Left ventricle myocardium superior (tissue), 1 donor: ENCODE results near the gene GTF3C2. TPM values are rescaled to one million over a fixed set of nuclear protein-coding genes. Genes with fewer than 3 reads are reported as not detected.
"Not testable (repeated sequence)": the region's sequence is repeated elsewhere in the genome, so short reads cannot be mapped to it uniquely, and the experiment has no call there.

Source experiments
- ATAC-seq: fragments of 200-7000 bp; cut with Tn5 transposase; one replicate; pipeline ENCODE4 v1.9.1; 2020; ENCODE audit warnings: mild to moderate bottlenecking, moderate library complexity
- DNase-seq: peaks from one replicate; pipeline ENCODE4 v3.0.0-alpha.2; 2020
- intact Hi-C: fragments of 100-400 bp; cut with micrococcal nuclease; formaldehyde crosslinking; loops from one replicate; pipeline ENCODE4 v1.11.0; 2022
- total RNA-seq: library from RNA; stranded (reverse); fragmentation: NEBNext Ultra II Directional; extraction: Animal tissue kit (Norgen Biotek cat#: 25700); gene quantifications from one replicate; pipeline ENCODE4 v1.2.1, GENCODE V29; 2021
- donor health status: DM: no; HTN: yes; CAD: no; lungs with severe emphysema.

The GTF3C2 gene
- total RNA-seq, 1 donor from 2014 or later: 19.8 TPM

DNA sequence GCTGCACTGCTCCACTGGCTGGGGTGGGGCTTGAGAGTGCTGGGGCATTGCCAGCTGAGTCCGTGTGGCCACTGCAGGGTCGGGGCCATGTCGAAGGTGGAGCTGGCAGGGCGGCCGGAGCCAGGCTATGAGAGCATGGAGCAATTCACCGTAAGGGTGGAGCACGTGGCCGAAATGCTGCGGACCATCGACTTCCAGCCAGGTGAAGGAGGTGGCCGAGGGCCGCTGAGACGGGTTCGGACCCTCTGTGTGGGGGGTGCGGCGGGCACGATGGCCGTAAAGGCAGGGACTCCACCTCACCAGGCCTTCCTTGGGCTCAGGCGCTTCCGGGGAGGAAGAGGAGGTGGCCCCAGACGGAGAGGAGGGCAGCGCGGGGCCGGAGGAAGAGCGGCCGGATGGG is 50.4 kb downstream of the GTF3C2 start:
- DNase-seq: no peak
- intact Hi-C loops: no loop called here
- ATAC-seq: no peak

DNA sequence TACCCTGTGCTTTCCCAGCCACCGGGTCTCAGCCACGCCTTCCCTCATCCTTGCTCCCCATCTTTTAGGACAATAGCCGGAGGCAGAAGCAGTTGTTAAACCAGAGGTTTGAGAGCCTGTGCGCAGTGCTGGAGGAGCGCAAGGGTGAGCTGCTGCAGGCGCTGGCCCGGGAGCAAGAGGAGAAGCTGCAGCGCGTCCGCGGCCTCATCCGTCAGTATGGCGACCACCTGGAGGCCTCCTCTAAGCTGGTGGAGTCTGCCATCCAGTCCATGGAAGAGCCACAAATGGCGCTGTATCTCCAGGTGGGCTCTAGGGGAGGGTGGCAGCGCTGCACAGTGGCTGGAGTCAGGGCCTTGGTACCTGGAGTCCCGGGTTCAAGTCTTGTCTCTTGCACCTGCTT is 51.0 kb downstream of the GTF3C2 start:
- intact Hi-C loops: no loop called here

DNA sequence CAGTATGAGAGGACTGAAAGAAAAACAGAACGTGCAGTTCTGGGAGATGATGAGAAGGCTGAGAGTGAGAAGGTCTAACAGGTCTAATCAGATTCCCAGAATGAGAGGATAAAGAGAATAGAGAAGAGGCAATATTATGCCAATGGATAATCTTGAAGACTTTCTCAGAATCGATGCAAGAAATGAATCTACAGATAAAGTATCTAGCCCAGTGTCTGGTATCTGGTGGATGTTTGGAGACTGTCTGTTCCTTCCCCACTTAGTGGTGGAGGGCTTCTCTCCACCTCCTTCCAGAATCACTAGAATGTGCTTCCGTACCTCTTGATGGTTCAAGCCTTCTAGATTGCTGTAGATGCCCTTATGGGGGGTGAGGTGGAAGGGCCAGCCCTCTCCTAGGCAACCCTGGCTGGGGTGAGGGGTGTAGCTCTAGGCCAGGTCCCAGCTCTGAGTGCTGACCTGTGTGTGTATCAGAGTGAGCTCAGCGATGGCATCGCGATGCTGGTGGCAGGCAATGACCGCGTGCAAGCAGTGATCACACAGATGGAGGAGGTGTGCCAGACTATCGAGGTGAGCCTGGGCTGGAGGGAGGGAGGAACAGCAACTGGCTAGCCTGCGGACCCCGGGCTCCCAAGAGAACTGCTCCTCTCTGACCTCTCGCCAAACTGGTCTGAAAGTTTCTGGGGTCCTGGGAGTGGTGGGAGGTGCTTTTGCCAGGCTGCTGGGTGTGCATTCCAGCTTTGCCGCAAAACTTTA is 51.9 kb downstream of the GTF3C2 start:
- intact Hi-C loops: no loop called here
- ATAC-seq (no peak), DNase-seq (no peak)

More for the DNA sequence above, 51.0 kb downstream of the GTF3C2 start:
- ATAC-seq: no peak
- no peak for DNase-seq

DNA sequence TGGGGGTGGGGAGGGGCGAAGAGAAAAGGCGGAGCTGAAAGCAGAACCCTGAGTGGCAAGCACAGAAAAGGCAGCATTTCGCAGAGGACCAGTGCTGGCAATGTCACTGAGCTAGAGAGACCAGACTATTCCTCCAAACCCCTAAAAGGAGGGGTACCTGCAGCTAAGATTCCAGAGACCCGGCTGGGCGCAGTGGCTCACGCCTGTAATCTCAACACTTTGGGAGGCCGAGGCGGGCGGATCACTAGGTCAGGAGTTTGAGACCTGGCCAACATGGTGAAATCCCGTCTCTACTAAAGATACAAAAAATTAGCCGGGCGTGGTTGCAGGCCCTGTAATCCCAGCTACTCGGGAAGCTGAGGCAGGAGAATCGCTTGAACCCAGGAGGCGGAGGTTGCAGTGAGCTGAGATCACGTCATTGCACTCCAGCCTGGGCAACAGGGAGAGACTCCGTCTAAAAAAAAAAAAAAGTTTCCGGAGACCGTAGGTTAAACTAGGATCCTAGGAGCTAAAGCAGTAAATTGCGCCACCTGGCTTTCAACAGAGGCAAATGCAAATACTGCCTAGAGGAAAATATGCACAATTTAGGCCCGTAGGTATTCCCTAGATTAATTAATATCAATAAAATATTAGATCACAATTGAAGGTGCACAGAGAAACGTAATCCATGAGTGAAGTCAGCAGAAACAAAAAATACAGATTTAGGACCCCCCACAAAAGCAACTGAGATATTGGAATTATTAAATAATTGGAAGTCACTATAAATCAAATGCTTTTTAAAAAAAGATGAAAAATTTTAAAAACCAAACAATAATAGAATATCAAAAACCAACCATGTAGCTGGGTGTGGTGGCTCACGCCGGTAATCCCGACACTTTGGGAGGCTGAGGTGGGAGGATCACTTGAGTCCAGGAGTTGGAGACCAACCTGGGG is 53.2 kb downstream of the GTF3C2 start:
- intact Hi-C loops: no loop called here
- no peak for DNase-seq
- peak; percentile 67 for ATAC-seq

DNA sequence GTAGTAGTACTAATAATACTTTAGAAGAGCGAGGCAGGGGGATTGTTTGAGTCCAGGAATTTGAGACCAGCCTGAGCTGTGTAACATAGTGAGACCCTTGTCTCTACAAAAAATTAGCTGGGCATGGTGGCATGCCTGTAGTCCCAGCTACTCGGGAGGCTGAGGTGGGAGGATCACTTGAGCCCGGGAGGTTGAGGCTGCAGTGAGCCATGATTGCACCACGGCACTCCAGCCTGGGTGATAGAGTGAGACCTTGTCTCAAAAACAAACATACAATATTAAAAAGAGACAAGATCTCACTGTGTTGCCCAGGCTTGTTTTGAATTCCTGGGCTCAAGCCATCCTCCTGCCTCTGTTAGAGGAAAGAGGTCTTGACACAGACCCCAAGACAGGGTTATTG is 56.0 kb downstream of the GTF3C2 start:
- ATAC-seq, intact Hi-C loops, DNase-seq: not testable (repeated sequence)

DNA sequence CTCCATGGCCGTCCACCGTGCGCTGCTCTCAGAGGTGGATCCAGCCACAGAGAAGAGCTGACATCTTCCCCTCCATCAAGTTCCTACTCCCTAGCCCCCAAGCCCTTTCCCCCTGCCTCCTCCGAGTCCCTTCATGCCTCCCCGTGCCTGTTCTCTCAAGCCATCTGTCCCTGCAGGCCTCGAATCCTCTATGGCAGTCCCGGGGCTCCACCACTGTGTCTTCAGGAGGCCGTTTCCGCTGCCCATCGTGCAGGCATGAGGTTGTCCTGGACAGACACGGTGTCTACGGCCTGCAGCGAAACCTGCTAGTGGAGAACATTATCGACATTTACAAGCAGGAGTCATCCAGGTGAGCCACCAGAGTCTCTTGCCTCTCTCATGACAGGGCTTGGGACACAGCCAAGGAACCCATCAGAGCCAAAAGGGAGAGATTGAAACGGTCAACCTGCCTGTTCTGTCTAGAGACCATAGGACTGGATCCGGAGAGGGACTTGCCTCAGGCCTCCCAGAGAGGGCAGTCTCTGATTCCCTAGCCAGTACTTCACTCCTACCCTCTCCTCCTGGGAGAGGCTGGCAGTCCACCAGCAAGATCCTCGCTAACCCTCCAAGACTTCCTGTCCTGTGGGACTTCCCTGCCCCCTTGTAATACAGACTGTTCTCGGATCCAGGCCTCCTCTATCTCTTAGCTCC is 58.0 kb downstream of the GTF3C2 start:
- intact Hi-C loops: no loop called here
- DNase-seq (no peak), ATAC-seq (peak; percentile 6)

DNA sequence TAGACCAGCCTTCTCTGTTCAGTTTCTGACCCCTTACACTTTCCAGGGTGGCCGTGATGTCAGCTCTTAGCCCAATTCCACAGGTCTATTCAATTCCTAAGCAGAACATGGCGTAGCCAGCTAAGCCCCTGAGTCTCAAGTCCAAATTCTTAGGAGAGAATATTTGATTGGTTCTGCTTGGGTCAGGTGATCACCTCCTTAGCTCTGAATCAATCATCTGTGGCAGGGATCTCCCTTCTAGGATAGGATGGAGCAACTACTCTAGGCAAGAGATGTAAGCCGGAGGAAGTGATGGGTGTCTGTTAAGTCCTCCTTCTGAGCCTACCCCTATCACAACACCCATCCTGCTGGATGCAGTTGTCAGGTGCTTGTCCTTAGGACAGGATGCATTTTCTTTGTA is 59.4 kb downstream of the GTF3C2 start:
- intact Hi-C loops: no loop called here
- ATAC-seq (no peak), DNase-seq (no peak)

DNA sequence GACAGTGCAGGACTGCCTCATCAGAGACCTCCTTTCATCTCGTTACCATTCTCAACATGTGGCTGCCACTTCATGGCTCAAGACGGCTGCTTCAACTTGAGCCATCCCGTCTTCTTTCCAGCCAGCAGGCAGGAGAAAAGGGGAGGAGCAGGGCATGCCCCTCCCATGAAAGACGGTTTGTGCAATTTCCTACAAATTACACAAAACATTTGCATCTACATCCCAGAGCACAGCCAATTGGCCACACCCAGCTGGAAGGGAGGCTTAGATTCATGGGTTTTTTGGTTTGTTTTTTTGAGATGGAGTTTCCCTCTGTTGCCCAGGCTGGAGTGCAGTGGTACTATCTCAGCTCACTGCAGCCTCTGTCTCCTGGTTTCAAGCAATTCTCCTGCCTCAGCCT is 60.1 kb downstream of the GTF3C2 start:
- no peak for DNase-seq
- no peak for ATAC-seq
- intact Hi-C loops: no loop called here

DNA sequence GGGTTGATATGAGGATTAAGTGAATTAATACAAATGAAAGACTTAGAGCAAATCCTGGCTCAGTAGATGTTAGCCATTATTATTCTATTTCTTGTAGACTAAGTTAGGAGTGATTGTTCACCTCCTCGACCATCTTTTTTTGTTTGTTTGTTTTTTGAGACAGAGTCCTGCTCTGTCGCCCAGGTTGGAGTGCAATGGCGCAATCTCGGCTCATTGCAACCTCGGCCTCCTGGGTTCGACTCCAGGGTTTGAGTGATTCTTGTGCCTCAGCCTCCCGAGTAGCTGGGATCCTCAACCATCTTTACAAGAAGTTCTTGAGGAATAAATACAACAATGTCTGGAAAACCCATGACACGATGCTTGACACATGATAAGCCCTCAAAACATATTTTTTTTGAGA is 61.6 kb downstream of the GTF3C2 start:
- no peak for ATAC-seq
- intact Hi-C loops: no loop called here

DNA sequence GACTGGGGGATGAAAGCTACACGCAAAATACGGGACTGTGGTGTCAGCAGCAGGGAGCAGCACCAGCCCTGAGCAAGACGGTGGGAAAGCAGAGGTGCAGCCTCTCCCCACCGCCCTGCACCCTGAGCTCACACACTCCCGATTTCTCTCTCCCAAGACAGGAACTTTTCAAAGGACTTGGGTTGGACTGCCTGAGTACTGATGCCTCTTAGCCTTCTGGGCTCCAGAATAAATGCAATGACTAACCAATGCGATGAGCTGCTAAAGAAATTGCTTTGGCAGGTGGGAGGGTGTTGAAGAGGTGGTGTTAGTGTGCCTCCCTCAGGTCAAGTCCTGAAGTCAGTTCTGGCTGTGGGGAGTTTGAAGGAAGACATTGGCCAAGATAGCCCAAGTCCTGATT is 64.7 kb downstream of the GTF3C2 start:
- intact Hi-C loops: no loop called here
- DNase-seq (no peak), ATAC-seq (peak; percentile 27)

More for the DNA sequence above, 61.6 kb downstream of the GTF3C2 start:
- no peak for DNase-seq

DNA sequence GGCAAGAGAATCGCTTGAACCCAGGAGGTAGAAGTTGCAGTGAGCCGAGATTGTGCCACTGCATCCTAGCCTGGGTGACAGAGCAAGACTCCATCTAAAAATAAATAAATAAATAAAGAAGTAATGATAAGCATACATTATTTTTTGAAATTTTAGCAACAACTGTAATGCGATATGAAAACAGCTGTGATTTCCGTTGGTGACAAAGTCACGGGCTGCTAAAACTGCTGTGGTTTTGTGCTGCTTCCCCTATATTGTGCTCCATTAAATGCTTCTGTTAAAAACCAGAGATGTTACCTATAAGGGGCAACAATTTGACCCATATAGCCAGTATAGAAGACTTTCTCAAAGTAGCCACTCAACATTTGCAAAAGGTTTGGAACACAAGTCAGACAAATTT is 66.0 kb downstream of the GTF3C2 start:
- ATAC-seq: no peak
- DNase-seq: no peak
- intact Hi-C loops: no loop called here

DNA sequence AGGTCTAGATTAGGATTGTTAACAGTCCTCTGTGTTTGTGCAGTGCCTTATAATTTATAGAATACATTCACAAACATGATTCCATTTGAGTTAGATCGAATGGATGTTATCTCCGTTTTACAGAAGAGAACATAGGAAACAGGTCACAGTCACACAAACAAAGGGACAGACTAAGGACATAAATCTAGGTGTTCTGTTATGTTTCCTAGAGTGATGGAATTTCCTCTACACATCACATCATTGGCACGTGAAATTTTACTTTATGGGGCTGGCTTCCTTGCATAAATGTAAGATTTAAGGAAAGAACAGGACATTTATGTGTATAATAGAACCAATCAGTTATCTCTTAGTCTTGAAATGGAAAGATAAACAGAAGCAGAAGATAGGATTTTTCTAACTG is 68.0 kb downstream of the GTF3C2 start:
- DNase-seq (no peak), ATAC-seq (no peak)
- intact Hi-C loops: loop anchor here (10.0 kb wide), 1 partner anchor 194 kb away; no protein-coding TSS in a partner anchor

DNA sequence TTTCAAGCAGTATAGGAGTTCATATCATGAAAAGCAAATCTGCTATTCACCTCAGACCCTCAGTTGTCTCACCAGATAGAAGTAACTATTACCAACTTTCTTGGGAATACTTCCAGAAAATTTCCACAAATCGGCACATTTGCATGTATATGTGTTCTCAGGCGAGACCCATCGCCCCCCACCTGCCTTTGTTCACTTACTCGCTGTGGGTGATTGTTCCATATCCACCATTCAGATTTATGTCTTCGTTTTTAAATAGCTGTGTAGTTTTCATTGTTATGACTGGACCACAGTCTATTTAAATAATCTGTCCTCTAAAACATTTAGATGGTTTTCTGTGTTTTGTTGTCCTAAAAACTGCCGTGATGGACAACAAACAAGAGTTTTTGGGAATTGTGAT is 71.1 kb downstream of the GTF3C2 start:
- ATAC-seq (no peak), DNase-seq (no peak)
- intact Hi-C loops: loop anchor here (10.0 kb wide), 1 partner anchor 191 kb away; no protein-coding TSS in a partner anchor

DNA sequence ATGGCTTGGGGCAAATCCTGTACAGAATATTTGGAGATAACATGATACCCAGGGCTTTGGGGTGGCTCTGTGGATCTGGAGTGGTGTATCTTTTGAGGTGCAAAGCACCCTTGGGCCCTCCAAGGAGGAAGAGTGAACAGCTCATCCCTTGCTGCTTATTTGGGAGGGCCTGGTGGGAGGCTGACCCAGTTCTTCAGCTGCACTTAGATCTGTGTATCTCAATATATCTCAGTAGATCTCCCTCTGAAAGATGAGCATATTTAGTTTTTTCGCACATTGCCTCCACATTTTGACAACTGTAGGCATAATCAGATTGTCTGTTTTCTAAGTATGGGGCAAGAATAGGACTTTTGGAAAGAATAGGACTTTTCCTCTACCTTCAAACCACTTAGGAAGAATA is 71.6 kb downstream of the GTF3C2 start:
- DNase-seq (no peak), ATAC-seq (no peak)
- intact Hi-C loops: loop anchor here (10.0 kb wide), 1 partner anchor 190 kb away; no protein-coding TSS in a partner anchor

DNA sequence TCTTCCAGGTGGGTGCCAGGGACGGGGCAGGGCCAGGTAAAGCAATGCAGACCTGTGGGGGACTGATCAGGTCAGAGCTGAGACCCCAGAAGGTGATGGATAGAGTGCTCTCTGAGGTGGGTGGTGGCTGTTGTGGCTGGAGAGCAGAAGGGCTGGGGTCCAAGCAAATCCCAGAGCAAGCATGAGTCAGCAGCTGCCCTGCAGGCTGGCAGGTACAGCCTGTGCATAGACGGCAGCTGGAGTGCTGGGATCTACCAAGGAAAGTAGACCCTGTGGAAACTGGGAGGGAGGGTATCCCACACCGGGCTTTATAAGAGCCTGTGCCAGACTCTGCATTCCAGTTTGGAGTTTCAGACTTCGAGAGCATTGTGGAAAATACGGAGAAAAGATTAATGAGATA is 73.7 kb downstream of the GTF3C2 start:
- ATAC-seq: peak; percentile 73
- intact Hi-C loops: loop anchor here (10.0 kb wide), 1 partner anchor 188 kb away; no protein-coding TSS in a partner anchor
- peak; percentile 51 for DNase-seq

DNA sequence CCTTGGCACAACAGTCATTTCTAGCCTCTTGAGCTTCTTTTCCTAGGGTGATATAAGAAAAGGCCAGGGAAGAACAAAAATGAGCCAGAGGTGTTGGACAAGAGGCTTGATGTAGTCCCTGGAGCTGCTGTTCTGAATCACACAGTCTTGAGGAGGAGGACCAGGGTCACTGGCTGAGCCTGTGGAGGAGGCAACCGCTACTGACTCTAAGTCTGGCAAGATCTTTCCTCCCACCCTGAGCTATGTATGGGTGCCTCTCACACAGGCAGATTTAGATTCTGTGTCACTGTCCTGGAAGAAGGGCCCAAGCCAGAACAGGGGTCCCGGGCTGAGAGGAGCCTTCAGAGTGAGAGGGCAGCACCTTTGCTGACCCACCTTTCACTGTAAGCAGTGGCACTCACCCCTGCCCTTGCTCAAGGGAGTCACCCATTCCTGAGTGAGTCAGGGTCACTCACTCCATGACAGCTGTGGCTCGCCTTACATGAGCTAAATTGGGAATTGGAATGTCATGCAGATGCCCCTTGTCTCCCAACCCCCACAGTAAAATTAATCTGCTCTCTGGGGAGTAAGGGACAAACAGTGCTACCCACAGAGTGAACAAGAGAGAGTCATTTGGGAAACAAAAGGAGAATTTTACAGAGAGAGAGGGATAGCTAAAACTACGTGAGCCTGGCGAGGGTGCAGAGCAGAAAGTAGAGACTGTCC is 74.6 kb downstream of the GTF3C2 start, which contains the start of gene TRIM54:
TRIM54 (plus strand) TSS at position 575 of the 705 bp plus-strand sequence. CDS start 303 bp downstream, outside the sequence.
- ATAC-seq (peak; percentile 87), DNase-seq (peak; percentile 59)
- intact Hi-C loops: loop anchor here (10.0 kb wide), 1 partner anchor 187 kb away; no protein-coding TSS in a partner anchor

DNA sequence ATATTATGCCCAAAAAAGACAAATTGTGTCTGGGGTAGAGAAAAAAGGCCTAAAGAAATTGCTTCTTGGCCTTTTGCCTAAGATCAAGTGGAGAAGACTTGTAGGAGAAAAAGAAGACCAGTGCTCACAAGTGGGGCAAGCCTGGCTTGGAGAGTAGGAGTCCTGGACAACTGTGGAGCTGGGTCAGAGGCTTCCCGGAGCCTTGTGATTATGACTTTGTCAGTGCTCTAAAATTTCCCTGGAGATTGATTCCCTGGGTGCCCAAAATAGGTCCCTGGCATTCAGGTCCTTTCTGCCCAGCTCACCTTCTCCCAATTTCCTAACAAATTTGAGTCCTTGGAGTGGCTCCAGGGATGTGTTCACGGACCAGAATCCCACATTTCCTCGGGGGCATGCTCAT is 75.1 kb downstream of the GTF3C2 start:
- intact Hi-C loops: loop anchor here (10.0 kb wide), 1 partner anchor 187 kb away; no protein-coding TSS in a partner anchor
- ATAC-seq (peak; percentile 52), DNase-seq (no peak)

DNA sequence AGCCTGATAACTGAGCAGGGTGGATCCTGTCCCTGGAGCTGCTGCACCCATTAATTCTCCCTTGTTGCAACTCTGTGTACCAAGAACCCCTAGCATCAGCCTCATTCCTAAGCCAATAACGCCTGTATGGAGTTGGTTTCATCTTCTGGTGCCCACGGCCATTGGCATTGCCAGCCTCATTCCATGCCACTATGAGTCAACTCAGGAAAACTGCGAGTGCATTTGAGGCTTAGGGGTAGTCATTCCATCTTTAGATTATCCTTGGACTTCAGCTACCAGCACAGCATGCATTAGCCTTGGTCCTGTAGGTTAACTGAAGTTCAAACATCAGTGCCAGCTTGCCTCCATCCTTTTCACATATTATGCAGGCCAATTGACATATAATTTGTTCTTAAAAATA is 75.7 kb downstream of the GTF3C2 start:
- DNase-seq: no peak
- no peak for ATAC-seq
- intact Hi-C loops: loop anchor here (10.0 kb wide), 1 partner anchor 186 kb away; no protein-coding TSS in a partner anchor

DNA sequence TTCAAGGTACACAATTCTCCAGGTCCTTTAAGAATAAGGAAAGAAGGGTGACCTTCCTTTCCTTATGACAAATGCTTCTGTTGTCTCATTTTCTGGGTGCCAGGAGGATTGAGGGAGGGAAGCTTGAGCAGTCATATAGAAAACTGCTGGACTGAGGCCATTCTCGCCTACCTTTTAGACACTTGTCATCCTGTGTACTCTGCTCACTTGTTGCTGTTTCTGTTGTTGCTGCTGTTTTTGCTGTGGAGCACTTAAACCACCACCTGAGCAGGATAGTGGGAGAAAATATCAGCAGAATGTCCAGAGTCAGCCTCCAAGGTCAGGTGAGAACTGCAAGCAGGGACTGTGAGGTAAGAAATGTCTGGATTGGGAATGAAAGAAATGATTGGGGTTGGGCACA is 78.6 kb downstream of the GTF3C2 start:
- DNase-seq (no peak), ATAC-seq (no peak)
- intact Hi-C loops: no loop called here
